Prostate gland (tissue), 2 donors: ENCODE measurements around the gene CXCR5. TPM values are rescaled to one million over a fixed set of nuclear protein-coding genes. Genes with fewer than 3 reads are reported as not detected.
A peak's percentile ranks its signal among the peaks of the same experiment; 100 is the strongest.

ENCODE experiments used
- DNase-seq: peaks from one replicate; pipeline ENCODE4 v3.0.0-alpha.2; 2019; ENCODE audit warnings: low spot score
- H3K27ac ChIP-seq, 2 donors: fragments of 200-600 bp; sonication (generic); 2 replicates each; pipeline ENCODE4 v1.5.1; 2017 to 2019
- H3K27me3 ChIP-seq: fragments of 200-600 bp; sonication (generic); replicated peaks from 2 replicates; pipeline ENCODE4 v1.5.1; 2019; ENCODE audit not compliant: insufficient read depth
- H3K36me3 ChIP-seq, 2 donors: fragments of 200-600 bp; sonication (generic); 1 replicate in 1 of 2; 2 replicates in 1 of 2; pipeline versions ENCODE4 v1.5.1 to v1.8.1; 2017 to 2019
- H3K4me1 ChIP-seq: fragments of 200-600 bp; sonication (generic); replicated peaks from 2 replicates; pipeline ENCODE4 v1.5.1; 2019
- H3K4me3 ChIP-seq, 2 donors: fragments of 200-600 bp; sonication (generic); 2 replicates each; pipeline ENCODE4 v1.5.1; 2017 to 2019
- H3K9me3 ChIP-seq: fragments of 200-600 bp; sonication (generic); 2 replicates; pipeline ENCODE4 v1.5.1; 2017
- POLR2A ChIP-seq: fragments of 450-650 bp; IDR thresholded peaks from one replicate; pipeline ENCODE4 v1.6.1; 2016; ENCODE audit warnings: antibody characterized with exemption, mild to moderate bottlenecking
- POLR2AphosphoS5 ChIP-seq: sonication (generic); formaldehyde crosslinking; IDR thresholded peaks from one replicate; pipeline ENCODE4 v1.6.1; 2017; ENCODE audit warnings: antibody characterized with exemption
- WGBS: methylation state at CpG from one replicate; pipeline ENCODE4 v1.1.5; 2018; 5-methylcytosine and 5-hydroxymethylcytosine counted together
- intact Hi-C: fragments of 100-400 bp; cut with DNase I; formaldehyde crosslinking; loops from one replicate; pipeline ENCODE4 v1.14.2; 2022
- total RNA-seq, 2 donors: library from RNA; depleted of rRNA; stranded (reverse); fragments of >200 nt; gene quantifications; one replicate each; pipeline ENCODE4 v1.1.0, GENCODE V29; 2016
- TF ChIP-seq, protein P1 (sequence below), 4 experiments: fragments of 200-600 bp in 2 of 4; fragments of 450-650 bp in 2 of 4; sonication (generic) in 2 of 4; IDR thresholded peaks; 1 replicate in 3 of 4; 2 replicates in 1 of 4; pipeline ENCODE4 v1.5.1; 2016 to 2019; ENCODE audit warnings: antibody characterized with exemption in 4 of 4, mild to moderate bottlenecking in 2 of 4, moderate library complexity in 2 of 4

The CXCR5 gene
- total RNA-seq, 2 donors from 2014 or later, result 0.17 TPM; not detected in 1

DNA sequence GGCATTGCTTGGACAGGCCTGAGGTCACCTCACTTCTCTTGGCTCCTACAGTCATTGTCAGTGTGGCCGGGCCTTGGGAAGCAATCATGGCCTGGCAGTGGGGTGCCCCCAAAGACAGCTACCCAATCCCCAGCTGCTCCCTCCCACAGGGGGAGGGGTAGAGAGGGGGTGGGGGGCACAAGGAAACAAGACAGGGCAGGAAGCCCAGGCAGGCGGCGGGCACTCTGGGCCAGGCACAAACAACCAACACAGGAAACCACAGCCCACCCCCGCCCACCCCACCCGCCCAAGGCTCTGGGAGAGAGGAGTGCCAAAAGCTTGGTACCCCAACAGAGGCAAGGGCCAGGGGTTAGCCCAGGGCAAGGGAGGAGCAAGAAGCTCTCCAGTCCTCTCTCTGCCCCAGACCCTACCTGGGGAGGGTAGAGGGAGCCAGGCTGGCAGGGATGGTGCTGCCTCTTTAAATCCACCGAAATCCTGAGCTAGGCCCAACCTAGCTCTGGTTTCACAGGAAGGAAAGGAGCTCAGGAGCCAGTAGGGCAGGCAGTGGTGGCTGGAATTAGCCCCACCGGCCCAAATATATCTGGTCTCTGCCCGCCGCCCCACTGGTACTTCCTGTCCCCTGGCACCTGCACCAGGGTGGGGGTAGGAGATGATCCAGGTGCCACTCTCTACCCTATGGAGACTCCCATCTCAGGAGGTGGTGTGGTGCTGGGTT is 29.9 kb downstream of the CXCR5 start:
- Histone ChIP-seq H3K9me3 (no peaks in the 10 kb centered on the region), H3K36me3 (no peaks in the 10 kb centered on the region), H3K4me1 (peaks cover 90% of the 10 kb centered on the region), H3K27ac (peak overlapping the region; percentile 92 to 97), H3K27me3 (no peaks in the 10 kb centered on the region), H3K4me3 (no peak overlapping the region)
- DNase-seq, result no peak
- intact Hi-C loops, result no loop called here
- TF ChIP-seq POLR2A, result no peak
- TF ChIP-seq, protein P1, sequence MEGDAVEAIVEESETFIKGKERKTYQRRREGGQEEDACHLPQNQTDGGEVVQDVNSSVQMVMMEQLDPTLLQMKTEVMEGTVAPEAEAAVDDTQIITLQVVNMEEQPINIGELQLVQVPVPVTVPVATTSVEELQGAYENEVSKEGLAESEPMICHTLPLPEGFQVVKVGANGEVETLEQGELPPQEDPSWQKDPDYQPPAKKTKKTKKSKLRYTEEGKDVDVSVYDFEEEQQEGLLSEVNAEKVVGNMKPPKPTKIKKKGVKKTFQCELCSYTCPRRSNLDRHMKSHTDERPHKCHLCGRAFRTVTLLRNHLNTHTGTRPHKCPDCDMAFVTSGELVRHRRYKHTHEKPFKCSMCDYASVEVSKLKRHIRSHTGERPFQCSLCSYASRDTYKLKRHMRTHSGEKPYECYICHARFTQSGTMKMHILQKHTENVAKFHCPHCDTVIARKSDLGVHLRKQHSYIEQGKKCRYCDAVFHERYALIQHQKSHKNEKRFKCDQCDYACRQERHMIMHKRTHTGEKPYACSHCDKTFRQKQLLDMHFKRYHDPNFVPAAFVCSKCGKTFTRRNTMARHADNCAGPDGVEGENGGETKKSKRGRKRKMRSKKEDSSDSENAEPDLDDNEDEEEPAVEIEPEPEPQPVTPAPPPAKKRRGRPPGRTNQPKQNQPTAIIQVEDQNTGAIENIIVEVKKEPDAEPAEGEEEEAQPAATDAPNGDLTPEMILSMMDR (IDR thresholded peaks at IDR 0.05), result no peak
- WGBS, result 14% methylated on average over 8 of the region's 9 CpGs

DNA sequence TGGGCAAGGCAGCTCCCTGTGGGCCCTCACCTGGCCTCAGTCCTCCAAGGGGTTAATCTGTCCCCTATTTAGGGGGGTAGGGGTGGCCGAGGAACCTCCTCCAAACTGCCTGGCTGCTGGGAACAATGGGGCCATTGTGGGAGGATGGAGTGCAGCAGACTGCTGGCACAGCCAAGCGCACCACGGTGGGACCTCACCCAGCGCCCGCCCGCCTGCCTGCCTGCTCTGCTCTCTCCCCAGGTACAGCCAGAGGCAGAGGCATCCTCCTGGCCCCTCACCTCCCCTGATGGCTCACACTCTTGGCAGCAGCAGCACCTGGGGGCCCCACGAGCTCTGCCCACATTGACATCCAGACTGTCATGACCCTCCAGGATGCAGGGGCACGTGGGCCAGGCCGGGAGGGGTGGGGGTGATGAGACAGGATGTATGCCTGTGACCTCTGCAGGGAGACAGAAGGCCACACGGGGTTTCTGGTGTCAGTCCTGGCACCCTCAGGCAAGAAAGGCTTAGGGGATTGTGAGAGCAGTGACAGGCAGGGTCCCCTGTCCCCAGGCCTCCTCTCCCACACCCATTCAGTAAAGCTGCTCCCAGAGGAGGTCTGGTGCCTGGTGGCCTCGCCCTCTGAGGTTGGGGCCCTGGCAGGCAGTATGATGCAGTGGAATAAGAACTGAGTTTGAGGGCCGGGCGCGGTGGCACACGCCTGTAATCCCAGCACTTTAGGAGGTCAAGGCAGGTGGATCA is 30.7 kb downstream of the CXCR5 start:
- no peaks in the 10 kb centered on the region for H3K27me3 ChIP-seq
- no peaks in the 10 kb centered on the region for H3K9me3 ChIP-seq
- intact Hi-C loops, result no loop called here
- H3K4me1 ChIP-seq, result peaks cover 89% of the 10 kb centered on the region
- H3K27ac ChIP-seq, result peak overlapping the region; percentile 92 to 97
- H3K4me3 ChIP-seq, result no peak overlapping the region
- 22% methylated on average over 14 of the region's 15 CpGs for WGBS
- no peaks in the 10 kb centered on the region for H3K36me3 ChIP-seq
- TF ChIP-seq, protein P1 (IDR thresholded peaks at IDR 0.05), result no peak
- TF ChIP-seq POLR2AphosphoS5, result peak; percentile 29
- peak; percentile 75 for DNase-seq

DNA sequence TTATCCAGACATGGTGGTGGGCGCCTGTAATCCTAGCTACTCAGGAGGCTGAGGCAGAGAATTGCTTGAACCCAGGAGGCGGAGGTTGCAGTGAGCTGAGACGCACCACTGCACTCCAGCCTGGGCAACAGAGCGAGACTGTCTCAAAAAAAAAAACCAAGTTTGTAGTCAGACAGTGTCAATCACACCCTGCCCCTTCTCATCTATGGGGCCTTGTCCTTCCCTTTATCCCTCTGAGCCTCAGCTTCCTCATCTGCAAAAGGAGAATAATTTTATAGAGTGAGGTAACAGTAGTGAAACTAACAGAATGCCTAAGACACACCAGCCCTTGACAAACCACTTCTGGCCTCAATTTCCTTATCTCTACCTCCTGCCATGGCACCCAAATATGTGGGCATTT is 31.3 kb downstream of the CXCR5 start:
- no peak for TF ChIP-seq POLR2A
- TF ChIP-seq, protein P1 (IDR thresholded peaks at IDR 0.05), result no peak
- no peak for TF ChIP-seq POLR2AphosphoS5
- H3K27ac ChIP-seq, result peak overlapping the region; percentile 92 to 97
- DNase-seq, result no peak
- no peaks in the 10 kb centered on the region for H3K9me3 ChIP-seq
- H3K4me1 ChIP-seq, result peaks cover 91% of the 10 kb centered on the region
- no peaks in the 10 kb centered on the region for H3K36me3 ChIP-seq
- WGBS, result 69% methylated on average over 4 of the region's 4 CpGs
- no peaks in the 10 kb centered on the region for H3K27me3 ChIP-seq
- no peak overlapping the region for H3K4me3 ChIP-seq
- intact Hi-C loops, result no loop called here

DNA sequence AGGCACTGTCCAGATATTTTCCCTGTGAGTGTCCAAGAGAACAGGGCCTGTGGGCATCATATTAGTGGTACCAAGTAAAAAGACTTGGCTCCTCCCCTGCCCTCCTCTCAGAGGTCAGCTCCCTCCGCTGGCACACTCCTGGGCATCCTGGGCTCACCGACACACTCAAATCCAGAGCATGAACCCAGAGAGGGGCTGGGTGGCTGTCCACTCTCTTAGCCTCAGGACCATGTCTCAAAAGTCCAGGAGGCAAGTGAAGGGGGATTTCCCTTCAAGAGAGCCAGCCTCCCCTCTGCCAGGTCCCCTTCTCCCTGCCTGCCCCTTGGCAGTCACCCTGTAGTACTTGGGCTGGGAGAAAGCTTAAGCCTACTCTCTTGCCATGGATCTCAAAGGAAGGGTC is 31.7 kb downstream of the CXCR5 start:
- intact Hi-C loops, result no loop called here
- H3K27me3 ChIP-seq, result no peaks in the 10 kb centered on the region
- TF ChIP-seq, protein P1 (IDR thresholded peaks at IDR 0.05), result no peak
- no peak for TF ChIP-seq POLR2AphosphoS5
- TF ChIP-seq POLR2A, result no peak
- no peak for DNase-seq
- 53% methylated on average over 2 of the region's 2 CpGs for WGBS
- peaks cover 92% of the 10 kb centered on the region for H3K4me1 ChIP-seq
- no peak overlapping the region for H3K4me3 ChIP-seq
- no peaks in the 10 kb centered on the region for H3K9me3 ChIP-seq
- no peaks in the 10 kb centered on the region for H3K36me3 ChIP-seq
- H3K27ac ChIP-seq, result peak overlapping the region; percentile 92 to 97
